OCI-LY3 (cell line): ENCODE results near the gene PTPRN2.

Experiments used
- H2AFZ ChIP-seq: fragments of 200-600, 300-600 bp; shearing (Covaris generic); 2 replicates; pipeline ENCODE4 v1.6.0; 2014; ENCODE audit warnings: antibody characterized with exemption, low read depth, low read length
- H3K27ac ChIP-seq: fragments of 200-600, 300-600 bp; sonication (generic); 2 replicates; pipeline ENCODE4 v1.5.1; 2014; ENCODE audit warnings: mild to moderate bottlenecking, low read length, moderate library complexity, mixed read lengths
- H3K27me3 ChIP-seq: fragments of 200-600, 300-600 bp; sonication (generic); 2 replicates; pipeline ENCODE4 v1.6.1; 2014; ENCODE audit warnings: low read depth, low read length, mixed read lengths
- H3K36me3 ChIP-seq: fragments of 200-600, 300-600 bp; sonication (generic); replicated peaks from 2 replicates; pipeline ENCODE3; 2014; ENCODE audit warnings: low read depth, low read length, mixed read lengths
- H3K4me1 ChIP-seq: fragments of 300-600, 200-600 bp; sonication (generic); 2 replicates; pipeline ENCODE4 v1.6.1; 2014; ENCODE audit warnings: low read length, mixed read lengths
- H3K4me2 ChIP-seq: fragments of 200-600, 300-600 bp; sonication (generic); 2 replicates; pipeline ENCODE4 v1.6.1; 2014; ENCODE audit warnings: low read length, mixed read lengths
- H3K4me3 ChIP-seq: fragments of 300-600, 200-600 bp; sonication (generic); 2 replicates; pipeline ENCODE4 v1.5.1; 2014; ENCODE audit warnings: antibody characterized with exemption, mild to moderate bottlenecking, low read length, moderate library complexity
- H3K79me2 ChIP-seq: fragments of 300-600, 200-600 bp; shearing (Covaris generic); 2 replicates; pipeline ENCODE4 v1.6.1; 2014; ENCODE audit warnings: mild to moderate bottlenecking, low read length, mixed read lengths
- H3K9ac ChIP-seq: fragments of 300-600, 200-600 bp; shearing (Covaris generic); 2 replicates; pipeline ENCODE4 v1.6.0; 2014; ENCODE audit warnings: mild to moderate bottlenecking, low read length, moderate library complexity
- H3K9me3 ChIP-seq: fragments of 200-600, 300-600 bp; shearing (Covaris generic); 2 replicates; pipeline ENCODE4 v1.6.1; 2014; ENCODE audit warnings: low read length, mixed read lengths; ENCODE audit not compliant: insufficient read depth
- H4K20me1 ChIP-seq: fragments of 200-600, 300-600 bp; sonication (generic); 2 replicates; pipeline ENCODE4 v1.6.1; 2016; ENCODE audit warnings: low read length, mixed read lengths; ENCODE audit not compliant: insufficient read depth
- CTCF ChIP-seq: fragments of 200-600, 300-600 bp; sonication (generic); IDR thresholded peaks from 2 replicates; pipeline ENCODE4 v1.5.1; 2014; ENCODE audit warnings: antibody characterized with exemption, low read length, low read depth
- EZH2phosphoT487 ChIP-seq: fragments of 200-600 bp; shearing (Covaris generic); IDR thresholded peaks from 2 replicates; pipeline ENCODE4 v1.6.1; 2018; ENCODE audit warnings: antibody characterized with exemption, mixed run types, low read depth

PTPRN2 gene

GRCh38 chr7:158383665-158384064, 204.0 kb downstream of the PTPRN2 start:
- H3K27me3 ChIP-seq, result no peaks in the 10 kb centered on the region
- no peaks in the 10 kb centered on the region for H4K20me1 ChIP-seq
- H3K4me3 ChIP-seq, result no peak overlapping the region
- no peak overlapping the region for H3K4me2 ChIP-seq
- no peak overlapping the region for H3K27ac ChIP-seq
- no peak overlapping the region for H3K9ac ChIP-seq
- no peaks in the 10 kb centered on the region for H3K79me2 ChIP-seq
- H3K4me1 ChIP-seq, result no peaks in the 10 kb centered on the region
- H3K9me3 ChIP-seq, result no peaks in the 10 kb centered on the region
- H2AFZ ChIP-seq, result no peak overlapping the region
- TF ChIP-seq CTCF (no peak), EZH2phosphoT487 (no peak)
- H3K36me3 ChIP-seq, result no peaks in the 10 kb centered on the region

- Histone ChIP-seq H3K27ac (no peak overlapping the region), H2AFZ (no peak overlapping the region), H3K79me2 (no peaks in the 10 kb centered on the region), H3K9me3 (no peaks in the 10 kb centered on the region), H3K4me1 (peaks cover 9% of the 10 kb centered on the region), H3K27me3 (no peaks in the 10 kb centered on the region), H3K36me3 (peaks cover 6% of the 10 kb centered on the region), H3K4me2 (no peak overlapping the region), H3K4me3 (no peak overlapping the region), H3K9ac (no peak overlapping the region), H4K20me1 (no peaks in the 10 kb centered on the region)
- TF ChIP-seq CTCF, result no peak
- TF ChIP-seq EZH2phosphoT487, result no peak
Measured at GRCh38 chr7:158382363-158383254, 205.0 kb downstream of the PTPRN2 start.

GRCh38 chr7:158381956-158382355, 205.7 kb downstream of the PTPRN2 start:
- Histone ChIP-seq H3K27ac (no peak overlapping the region), H3K4me1 (peaks cover 14% of the 10 kb centered on the region), H3K9ac (no peak overlapping the region), H4K20me1 (no peaks in the 10 kb centered on the region), H2AFZ (no peak overlapping the region), H3K79me2 (no peaks in the 10 kb centered on the region), H3K4me3 (no peak overlapping the region), H3K4me2 (no peak overlapping the region), H3K36me3 (peaks cover 6% of the 10 kb centered on the region), H3K9me3 (no peaks in the 10 kb centered on the region), H3K27me3 (no peaks in the 10 kb centered on the region)
- no peak for TF ChIP-seq EZH2phosphoT487
- no peak for TF ChIP-seq CTCF

GRCh38 chr7:158378978-158379377, 208.6 kb downstream of the PTPRN2 start:
- no peak overlapping the region for H3K27ac ChIP-seq
- H4K20me1 ChIP-seq, result no peaks in the 10 kb centered on the region
- no peak overlapping the region for H3K9ac ChIP-seq
- H3K79me2 ChIP-seq, result no peaks in the 10 kb centered on the region
- H3K4me2 ChIP-seq, result no peak overlapping the region
- peaks cover 6% of the 10 kb centered on the region for H3K36me3 ChIP-seq
- no peaks in the 10 kb centered on the region for H3K27me3 ChIP-seq
- no peak overlapping the region for H2AFZ ChIP-seq
- H3K9me3 ChIP-seq, result peaks cover 5% of the 10 kb centered on the region; the same call in 1 of the 2 replicates
- H3K4me3 ChIP-seq, result no peak overlapping the region
- TF ChIP-seq CTCF, result no peak
- TF ChIP-seq EZH2phosphoT487, result no peak
- H3K4me1 ChIP-seq, result peaks cover 34% of the 10 kb centered on the region
